ENCODE measurements around the gene TNFRSF19.

Gene TNFRSF19

DNA sequence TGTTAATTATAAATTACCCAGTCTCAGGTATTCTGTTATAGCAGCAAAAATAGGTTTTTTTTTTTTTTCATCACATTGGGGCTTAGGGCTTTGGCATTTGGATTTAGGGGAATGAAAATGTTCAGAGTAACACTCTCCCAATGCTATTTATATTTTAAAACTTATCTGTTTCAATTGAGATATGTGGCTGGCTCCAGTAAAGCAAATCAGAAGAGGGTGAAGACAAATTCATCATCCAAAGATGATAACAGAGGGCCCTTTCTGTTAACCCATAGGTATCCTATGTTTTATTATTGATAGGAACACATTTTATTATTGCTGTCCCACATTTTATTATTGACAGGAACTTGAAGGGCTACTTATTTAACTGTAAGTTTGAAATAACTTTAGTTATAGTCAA is 20.5 kb upstream of the TNFRSF19 start:
- H3K4me3 ChIP-seq (ENCODE audit: low read depth, low read length): no peak overlapping the region
- no peak for DNase-seq (ENCODE audit: low read depth)
- TF ChIP-seq, protein P1, sequence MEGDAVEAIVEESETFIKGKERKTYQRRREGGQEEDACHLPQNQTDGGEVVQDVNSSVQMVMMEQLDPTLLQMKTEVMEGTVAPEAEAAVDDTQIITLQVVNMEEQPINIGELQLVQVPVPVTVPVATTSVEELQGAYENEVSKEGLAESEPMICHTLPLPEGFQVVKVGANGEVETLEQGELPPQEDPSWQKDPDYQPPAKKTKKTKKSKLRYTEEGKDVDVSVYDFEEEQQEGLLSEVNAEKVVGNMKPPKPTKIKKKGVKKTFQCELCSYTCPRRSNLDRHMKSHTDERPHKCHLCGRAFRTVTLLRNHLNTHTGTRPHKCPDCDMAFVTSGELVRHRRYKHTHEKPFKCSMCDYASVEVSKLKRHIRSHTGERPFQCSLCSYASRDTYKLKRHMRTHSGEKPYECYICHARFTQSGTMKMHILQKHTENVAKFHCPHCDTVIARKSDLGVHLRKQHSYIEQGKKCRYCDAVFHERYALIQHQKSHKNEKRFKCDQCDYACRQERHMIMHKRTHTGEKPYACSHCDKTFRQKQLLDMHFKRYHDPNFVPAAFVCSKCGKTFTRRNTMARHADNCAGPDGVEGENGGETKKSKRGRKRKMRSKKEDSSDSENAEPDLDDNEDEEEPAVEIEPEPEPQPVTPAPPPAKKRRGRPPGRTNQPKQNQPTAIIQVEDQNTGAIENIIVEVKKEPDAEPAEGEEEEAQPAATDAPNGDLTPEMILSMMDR (conservative IDR thresholded peaks at IDR 0.05; ENCODE audit: low read depth, low read length): no peak

DNA sequence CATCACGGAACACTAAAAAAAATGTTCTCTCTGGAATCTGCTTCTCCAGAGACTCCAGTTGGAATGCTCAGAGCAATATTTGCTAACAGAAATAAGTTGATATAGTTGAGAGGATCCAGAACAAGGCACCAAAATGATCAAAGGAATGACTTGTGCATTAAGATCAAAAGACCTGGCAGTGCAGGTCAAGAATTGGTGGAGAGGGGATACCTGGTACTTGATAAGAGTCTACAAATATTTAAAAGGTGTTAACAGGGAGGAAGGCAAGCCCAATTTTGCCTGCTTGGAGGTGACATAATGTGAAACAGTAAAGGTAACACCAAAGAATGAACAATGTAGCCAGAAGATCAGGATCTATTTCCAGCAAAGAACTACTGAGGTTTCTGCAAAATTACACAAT is 20.0 kb upstream of the TNFRSF19 start:
- DNase-seq (ENCODE audit: low read depth): no peak
- H3K4me3 ChIP-seq (ENCODE audit: low read depth, low read length): no peak overlapping the region
- TF ChIP-seq, protein P1 (conservative IDR thresholded peaks at IDR 0.05; ENCODE audit: low read depth, low read length): no peak

DNA sequence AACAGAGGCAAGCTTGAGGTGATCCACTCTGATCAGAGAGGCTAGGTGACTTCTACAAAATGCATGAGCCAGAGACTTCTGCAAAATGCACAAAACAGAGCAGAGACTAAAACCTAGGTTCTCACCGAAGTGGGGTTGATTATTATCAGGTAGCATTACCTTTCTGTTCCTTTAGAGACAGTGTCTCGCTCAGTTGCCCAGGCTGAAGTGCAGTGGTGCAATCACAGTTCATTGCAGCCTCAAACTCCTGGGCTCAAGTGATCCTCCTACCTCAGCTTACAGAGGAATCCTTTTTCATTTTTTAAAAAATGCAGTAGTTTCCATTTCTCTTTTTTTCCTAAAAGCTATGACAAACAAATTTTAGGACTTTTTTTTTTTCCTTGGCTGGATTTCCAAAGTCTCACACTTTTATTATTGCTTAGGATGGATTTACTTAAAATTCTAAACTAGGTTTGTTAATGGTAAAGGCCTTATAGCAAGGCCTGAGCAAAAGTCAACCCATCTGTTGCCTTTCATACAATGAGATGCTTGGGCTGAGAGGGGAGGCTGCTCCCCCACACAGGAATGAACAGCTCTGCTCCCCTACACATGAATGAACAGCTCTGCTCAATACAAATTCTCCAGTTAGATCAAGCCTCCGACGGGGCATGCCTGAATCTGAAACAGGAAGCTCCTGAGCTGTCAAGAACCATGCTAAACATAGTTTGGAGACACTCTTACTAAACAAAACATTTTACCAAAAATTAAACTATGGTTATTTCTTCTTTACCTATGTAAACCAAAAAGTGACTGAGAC is 18.8 kb upstream of the TNFRSF19 start:
- DNase-seq (ENCODE audit: low read depth): no peak
- H3K4me3 ChIP-seq (ENCODE audit: low read depth, low read length): no peak overlapping the region
- TF ChIP-seq, protein P1 (conservative IDR thresholded peaks at IDR 0.05; ENCODE audit: low read depth, low read length): no peak

DNA sequence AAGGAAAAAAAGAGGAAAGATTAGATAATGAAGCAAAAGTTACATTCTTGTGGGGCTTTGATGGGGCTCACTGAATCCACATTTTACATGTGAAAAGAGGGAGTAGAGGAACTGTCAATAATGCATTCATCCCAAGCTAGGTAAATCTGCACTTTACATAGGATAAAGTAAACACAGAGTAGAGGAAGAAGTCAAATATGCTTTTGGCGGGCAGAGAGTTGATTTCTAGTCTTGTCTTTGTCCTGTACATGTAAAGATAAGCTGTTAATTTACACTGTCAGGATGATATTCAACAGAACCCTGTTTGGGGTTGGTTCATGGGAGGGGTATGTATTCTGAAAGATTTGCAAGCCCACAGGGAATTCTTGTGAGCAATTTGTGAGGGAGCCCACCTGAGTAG is 18.0 kb upstream of the TNFRSF19 start:
- TF ChIP-seq, protein P1 (conservative IDR thresholded peaks at IDR 0.05; ENCODE audit: low read depth, low read length): no peak
- H3K4me3 ChIP-seq (ENCODE audit: low read depth, low read length): no peak overlapping the region
- DNase-seq (ENCODE audit: low read depth): no peak

DNA sequence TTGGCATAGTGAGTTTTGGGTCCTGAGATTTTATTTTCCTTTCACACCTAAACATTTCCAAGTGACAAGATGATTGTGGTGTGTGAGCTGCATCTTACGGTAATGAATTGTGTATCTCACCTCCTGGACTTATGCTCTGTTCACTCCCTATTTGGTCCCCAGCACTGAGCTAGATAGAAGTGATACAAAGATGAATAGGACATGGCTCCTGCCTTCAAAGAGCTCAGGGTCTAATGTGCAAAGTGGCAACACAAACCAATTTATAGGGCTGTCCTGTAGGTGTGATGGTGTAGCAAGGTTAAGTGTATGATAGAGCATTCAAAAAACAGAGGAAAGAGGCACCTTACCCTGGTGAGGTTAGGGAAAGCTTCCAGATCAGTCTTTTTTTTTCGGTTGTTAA is 17.6 kb upstream of the TNFRSF19 start:
- no peak for DNase-seq (ENCODE audit: low read depth)
- TF ChIP-seq, protein P1 (conservative IDR thresholded peaks at IDR 0.05; ENCODE audit: low read depth, low read length): no peak
- no peak overlapping the region for H3K4me3 ChIP-seq (ENCODE audit: low read depth, low read length)

DNA sequence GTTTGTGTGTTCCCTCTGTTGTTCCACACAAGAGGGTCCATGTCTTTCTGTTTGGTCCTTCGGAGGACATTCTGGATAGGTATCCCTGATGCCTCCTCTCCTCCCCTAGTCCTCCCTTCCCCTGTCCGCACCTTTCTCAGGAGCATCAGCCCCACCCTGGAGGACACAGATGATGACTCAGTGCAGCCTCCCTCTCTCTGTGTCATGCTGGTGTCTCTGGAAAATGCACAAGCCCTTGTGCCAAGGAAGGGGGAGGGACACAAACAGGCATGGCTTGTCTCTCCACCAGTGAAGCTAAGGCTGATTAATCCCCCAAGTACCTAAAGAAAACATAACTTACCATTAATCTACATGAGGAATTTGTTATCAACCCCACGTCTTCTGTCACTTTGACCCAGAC is 16.2 kb upstream of the TNFRSF19 start:
- no peak overlapping the region for H3K4me3 ChIP-seq (ENCODE audit: low read depth, low read length)
- DNase-seq (ENCODE audit: low read depth): no peak
- TF ChIP-seq, protein P1 (conservative IDR thresholded peaks at IDR 0.05; ENCODE audit: low read depth, low read length): no peak

DNA sequence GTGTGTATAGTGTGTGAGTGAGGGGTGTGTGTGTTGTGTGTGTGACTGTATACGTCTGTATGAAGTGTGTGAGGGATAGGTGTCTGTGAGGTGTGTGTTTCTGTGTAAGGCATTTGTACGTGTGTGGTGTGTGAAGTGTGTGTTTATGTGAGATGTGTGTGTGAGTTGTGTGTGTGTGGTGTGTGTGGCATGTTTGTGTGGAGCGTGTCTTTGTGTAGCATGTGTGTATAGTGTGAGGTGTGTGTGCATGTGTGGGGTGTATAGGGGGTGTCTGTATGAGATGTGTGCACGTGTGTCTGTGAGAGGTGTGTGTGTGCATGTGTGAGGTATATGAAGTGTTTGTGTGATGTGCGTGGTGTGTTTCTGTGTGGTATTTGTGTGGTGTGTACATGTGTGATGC is 13.2 kb upstream of the TNFRSF19 start:
- H3K4me3 ChIP-seq (ENCODE audit: low read depth, low read length): no peak overlapping the region

More for the DNA sequence above, 13.2 kb upstream of the TNFRSF19 start:
- DNase-seq (ENCODE audit: low read depth): no peak
- TF ChIP-seq, protein P1 (conservative IDR thresholded peaks at IDR 0.05; ENCODE audit: low read depth, low read length): no peak

Data from choroid plexus epithelial cell (primary cell).